ENCODE results near the gene SHLD3. TPM values are rescaled to one million over a fixed set of nuclear protein-coding genes. Genes with fewer than 3 reads are reported as not detected.
"Not testable (repeated sequence)": the region's sequence is repeated elsewhere in the genome, so short reads cannot be mapped to it uniquely, and the experiment has no call there.

SHLD3 gene
- total RNA-seq, 1 experiment from 2014 or later: 2.8 TPM

GRCh38 chr5:65621961-65622360 is 2.9 kb upstream of the SHLD3 start:
- H3K9me2 ChIP-seq (ENCODE audit: insufficient read depth); H4K20me1 ChIP-seq (ENCODE audit: insufficient read depth); H3K27me3 ChIP-seq (ENCODE audit: insufficient read depth, low read length); H2AFZ ChIP-seq (ENCODE audit: low read depth, low read length, poor library complexity, severe bottlenecking); H3K36me3 ChIP-seq (ENCODE audit: control insufficient read depth in 1 of 2, insufficient read depth in 2 of 2, low read length in 2 of 2); BruUV-seq (replicated peaks); H3K27ac ChIP-seq (ENCODE audit: low read depth, low read length); RAD21 ChIA-PET (ENCODE audit: low non-redundant PET in 1 of 2, low total read pairs in 2 of 2, uncharacterized antibody in 2 of 2, unreplicated experiment in 2 of 2); H3K4me2 ChIP-seq (ENCODE audit: low read length); DNase-seq (ENCODE audit: low read depth, low spot score); H3K4me3 ChIP-seq (replicated peaks in 1 of 2; ENCODE audit: low read depth in 1 of 2, low read length in 2 of 2); H3K9me3 ChIP-seq (ENCODE audit: control insufficient read depth in 1 of 2, insufficient read depth in 1 of 2, low read depth in 1 of 2, low read length in 2 of 2); intact Hi-C loops (cut with micrococcal nuclease); CTCF ChIA-PET; POLR2A ChIA-PET; H3K9ac ChIP-seq (ENCODE audit: low read length); ATAC-seq: not testable (repeated sequence)
- peaks cover 2 to 17% of the 10 kb centered on the region in 2 experiments; a peak in 2 of 4 replicates for H3K4me1 ChIP-seq (ENCODE audit: control insufficient read depth in 1 of 2, insufficient read depth in 2 of 2, low read length in 2 of 2)
- peaks cover 36% of the 10 kb centered on the region for H3K79me2 ChIP-seq (ENCODE audit: insufficient read depth, low read length)

GRCh38 chr5:65623482-65623881 is 1.3 kb upstream of the SHLD3 start:
- Histone ChIP-seq H3K9ac (ENCODE audit: low read length) (peak overlapping the region; percentile 78), H3K4me2 (ENCODE audit: low read length) (peak overlapping the region; percentile 83), H3K36me3 (ENCODE audit: control insufficient read depth in 1 of 2, insufficient read depth in 2 of 2, low read length in 2 of 2) (no peaks in the 10 kb centered on the region), H3K9me3 (ENCODE audit: control insufficient read depth in 1 of 2, insufficient read depth in 1 of 2, low read depth in 1 of 2, low read length in 2 of 2) (no peaks in the 10 kb centered on the region), H3K4me1 (ENCODE audit: control insufficient read depth in 1 of 2, insufficient read depth in 2 of 2, low read length in 2 of 2) (peaks cover 2 to 17% of the 10 kb centered on the region in 2 experiments; a peak in 2 of 4 replicates), H3K79me2 (ENCODE audit: insufficient read depth, low read length) (peaks cover 52% of the 10 kb centered on the region), H3K9me2 (ENCODE audit: insufficient read depth) (no peaks in the 10 kb centered on the region), H3K27ac (ENCODE audit: low read depth, low read length) (no peak overlapping the region), H4K20me1 (ENCODE audit: insufficient read depth) (peaks cover 3% of the 10 kb centered on the region; the same call in 1 of the 2 replicates), H3K4me3 (replicated peaks in 1 of 2; ENCODE audit: low read depth in 1 of 2, low read length in 2 of 2) (peak overlapping the region; percentile 78 to 79), H2AFZ (ENCODE audit: low read depth, low read length, poor library complexity, severe bottlenecking) (no peak overlapping the region), H3K27me3 (ENCODE audit: insufficient read depth, low read length) (no peaks in the 10 kb centered on the region)
- DNase-seq (ENCODE audit: low read depth, low spot score): no peak
- ChIA-PET RAD21 (ENCODE audit: low non-redundant PET in 1 of 2, low total read pairs in 2 of 2, uncharacterized antibody in 2 of 2, unreplicated experiment in 2 of 2) (no interaction called here), CTCF (no interaction called here), POLR2A (no interaction called here)
- no peak for ATAC-seq
- intact Hi-C loops (cut with micrococcal nuclease): no loop called here
- BruUV-seq (replicated peaks): no TSS peak
- TF ChIP-seq POLR2AphosphoS5 (IDR thresholded peaks at IDR 0.05; ENCODE audit: low read depth, low read length) (no peak), ZBTB33 (IDR thresholded peaks at IDR 0.05; ENCODE audit: extremely low read depth, insufficient replicate concordance, low read length) (no peak), SRF (IDR thresholded peaks at IDR 0.05; ENCODE audit: low read depth) (no peak), EZH2phosphoT487 (IDR thresholded peaks at IDR 0.05; ENCODE audit: borderline replicate concordance) (no peak), MAX (IDR thresholded peaks at IDR 0.05) (no peak)
